Endothelial cell (in vitro differentiated cells): Measurements from ENCODE around the gene RPN2. TPM values are rescaled to one million over a fixed set of nuclear protein-coding genes. Genes with fewer than 3 reads are reported as not detected.

ENCODE experiments used
- DNase-seq: peaks from one replicate; pipeline ENCODE4 v3.0.0; 2021; ENCODE audit warnings: low spot score
- H3K27ac Mint-ChIP-seq: one replicate; pipeline ENCODE4 v1.8.0; 2021; ENCODE audit warnings: mixed read lengths, inconsistent platforms; ENCODE audit not compliant: unreplicated experiment
- H3K27me3 Mint-ChIP-seq: one replicate; pipeline ENCODE4 v1.8.0; 2021; ENCODE audit warnings: mild to moderate bottlenecking, moderate library complexity, mixed read lengths, inconsistent platforms; ENCODE audit not compliant: unreplicated experiment
- H3K36me3 Mint-ChIP-seq: one replicate; pipeline ENCODE4 v1.8.0; 2021; ENCODE audit warnings: mild to moderate bottlenecking, low read depth, mixed read lengths, inconsistent platforms; ENCODE audit not compliant: unreplicated experiment
- H3K4me1 Mint-ChIP-seq: one replicate; pipeline ENCODE4 v1.8.0; 2021; ENCODE audit warnings: mild to moderate bottlenecking, mixed read lengths, inconsistent platforms; ENCODE audit not compliant: unreplicated experiment
- H3K4me3 Mint-ChIP-seq: one replicate; pipeline ENCODE4 v1.8.0; 2021; ENCODE audit warnings: mild to moderate bottlenecking, mixed read lengths, inconsistent platforms; ENCODE audit not compliant: unreplicated experiment
- H3K9me3 Mint-ChIP-seq: one replicate; pipeline ENCODE4 v1.8.0; 2021; ENCODE audit warnings: mixed read lengths, inconsistent platforms; ENCODE audit not compliant: unreplicated experiment
- total RNA-seq: library from RNA; stranded (reverse); fragmentation: NEBNext Ultra II Directional; extraction: Animal tissue kit (Norgen Biotek cat#: 25700); gene quantifications from one replicate; pipeline ENCODE4 v1.2.1, GENCODE V29; 2021; ENCODE audit not compliant: unreplicated experiment
- TF ChIP-seq, protein P1 (sequence below): fragments of 200-600 bp; sonication (generic); IDR thresholded peaks from one replicate; pipeline ENCODE4 v1.5.0; 2021; ENCODE audit warnings: antibody characterized with exemption; ENCODE audit not compliant: unreplicated experiment

RPN2 gene
- total RNA-seq, 1 donor from 2014 or later: 187 TPM

DNA sequence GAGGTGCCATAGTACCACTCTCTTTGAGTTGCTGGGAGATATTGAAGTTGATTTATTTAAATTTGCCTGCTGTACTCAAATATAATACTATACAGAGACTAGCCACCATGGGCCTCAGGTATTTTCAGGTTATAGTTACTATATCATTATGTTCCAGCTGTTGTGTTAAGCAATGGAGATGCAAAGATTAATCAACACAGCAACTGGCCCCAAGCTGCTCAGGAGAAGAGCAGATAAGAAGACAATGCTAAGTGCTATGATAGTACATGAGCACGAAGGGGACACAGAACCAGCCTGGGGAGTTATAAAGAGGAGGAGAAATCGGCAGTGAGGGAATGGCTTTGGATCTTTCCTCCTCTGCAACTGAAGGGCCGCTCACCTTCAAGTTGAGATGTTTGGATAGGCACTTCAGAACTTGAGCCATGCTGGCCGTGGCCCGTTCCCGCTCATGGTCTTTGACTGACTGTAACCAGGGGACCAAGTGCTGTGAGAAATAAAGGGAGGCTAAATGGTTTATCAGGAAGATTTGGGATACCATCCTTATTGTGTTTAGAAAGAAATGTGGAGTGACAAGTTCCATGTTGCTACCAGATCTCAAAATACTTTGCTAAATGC is 24.3 kb upstream of the RPN2 start:
- TF ChIP-seq, protein P1, sequence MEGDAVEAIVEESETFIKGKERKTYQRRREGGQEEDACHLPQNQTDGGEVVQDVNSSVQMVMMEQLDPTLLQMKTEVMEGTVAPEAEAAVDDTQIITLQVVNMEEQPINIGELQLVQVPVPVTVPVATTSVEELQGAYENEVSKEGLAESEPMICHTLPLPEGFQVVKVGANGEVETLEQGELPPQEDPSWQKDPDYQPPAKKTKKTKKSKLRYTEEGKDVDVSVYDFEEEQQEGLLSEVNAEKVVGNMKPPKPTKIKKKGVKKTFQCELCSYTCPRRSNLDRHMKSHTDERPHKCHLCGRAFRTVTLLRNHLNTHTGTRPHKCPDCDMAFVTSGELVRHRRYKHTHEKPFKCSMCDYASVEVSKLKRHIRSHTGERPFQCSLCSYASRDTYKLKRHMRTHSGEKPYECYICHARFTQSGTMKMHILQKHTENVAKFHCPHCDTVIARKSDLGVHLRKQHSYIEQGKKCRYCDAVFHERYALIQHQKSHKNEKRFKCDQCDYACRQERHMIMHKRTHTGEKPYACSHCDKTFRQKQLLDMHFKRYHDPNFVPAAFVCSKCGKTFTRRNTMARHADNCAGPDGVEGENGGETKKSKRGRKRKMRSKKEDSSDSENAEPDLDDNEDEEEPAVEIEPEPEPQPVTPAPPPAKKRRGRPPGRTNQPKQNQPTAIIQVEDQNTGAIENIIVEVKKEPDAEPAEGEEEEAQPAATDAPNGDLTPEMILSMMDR: no peak
- Mint-ChIP-seq H3K4me3 (no peak overlapping the region), H3K27me3 (no peaks in the 10 kb centered on the region)

DNA sequence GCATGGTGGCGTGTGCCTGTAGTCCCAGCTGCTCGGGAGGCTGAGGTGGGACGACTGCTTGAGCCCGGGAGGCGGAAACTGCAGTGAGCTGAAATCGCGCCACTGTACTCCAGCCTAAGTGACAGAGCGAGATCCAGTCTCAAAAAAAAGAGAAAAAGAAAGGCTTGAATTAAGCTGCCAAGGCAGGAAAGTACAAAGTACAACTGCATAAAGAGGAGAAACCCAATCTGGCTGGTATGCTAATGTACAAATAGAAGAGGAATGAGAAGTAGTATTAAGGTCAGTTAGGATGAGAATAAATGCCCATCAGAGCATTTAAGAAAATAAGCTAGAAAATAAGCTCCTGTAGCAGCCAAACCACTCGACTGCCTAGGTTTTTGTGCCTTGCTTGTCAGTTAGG is 23.1 kb upstream of the RPN2 start:
- H3K36me3 Mint-ChIP-seq: peaks cover 4% of the 10 kb centered on the region

More for the DNA sequence above, 24.3 kb upstream of the RPN2 start:
- Mint-ChIP-seq H3K9me3 (no peaks in the 10 kb centered on the region), H3K27ac (no peak overlapping the region), H3K36me3 (peaks cover 4% of the 10 kb centered on the region), H3K4me1 (no peaks in the 10 kb centered on the region)
- no peak for DNase-seq

DNA sequence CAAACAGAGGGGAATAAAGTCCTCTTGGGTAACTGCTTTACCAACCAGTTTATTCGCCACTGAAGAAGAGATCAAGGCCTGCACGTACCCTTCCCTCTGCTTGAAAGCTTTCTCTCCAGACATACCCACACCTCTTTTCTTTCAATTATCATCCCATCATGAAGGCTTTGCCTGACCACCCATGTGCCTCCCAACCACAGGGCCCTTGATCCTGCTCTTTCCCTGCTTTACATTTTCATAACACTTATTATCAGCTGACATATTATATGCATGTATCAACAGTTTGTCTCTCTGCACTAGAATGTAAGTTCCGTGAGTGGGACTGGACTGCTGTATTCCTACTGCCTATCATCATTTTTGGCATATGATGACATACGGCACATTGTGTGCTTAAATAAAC is 20.9 kb upstream of the RPN2 start:
- DNase-seq: no peak
- Mint-ChIP-seq H3K9me3 (no peaks in the 10 kb centered on the region), H3K27ac (no peak overlapping the region), H3K4me3 (no peak overlapping the region), H3K27me3 (no peaks in the 10 kb centered on the region), H3K4me1 (no peaks in the 10 kb centered on the region), H3K36me3 (no peaks in the 10 kb centered on the region)
- TF ChIP-seq, protein P1: no peak

More for the DNA sequence above, 23.1 kb upstream of the RPN2 start:
- Mint-ChIP-seq H3K27ac (no peak overlapping the region), H3K27me3 (no peaks in the 10 kb centered on the region), H3K4me3 (no peak overlapping the region), H3K9me3 (no peaks in the 10 kb centered on the region), H3K4me1 (no peaks in the 10 kb centered on the region)
- DNase-seq: no peak
- TF ChIP-seq, protein P1: no peak

DNA sequence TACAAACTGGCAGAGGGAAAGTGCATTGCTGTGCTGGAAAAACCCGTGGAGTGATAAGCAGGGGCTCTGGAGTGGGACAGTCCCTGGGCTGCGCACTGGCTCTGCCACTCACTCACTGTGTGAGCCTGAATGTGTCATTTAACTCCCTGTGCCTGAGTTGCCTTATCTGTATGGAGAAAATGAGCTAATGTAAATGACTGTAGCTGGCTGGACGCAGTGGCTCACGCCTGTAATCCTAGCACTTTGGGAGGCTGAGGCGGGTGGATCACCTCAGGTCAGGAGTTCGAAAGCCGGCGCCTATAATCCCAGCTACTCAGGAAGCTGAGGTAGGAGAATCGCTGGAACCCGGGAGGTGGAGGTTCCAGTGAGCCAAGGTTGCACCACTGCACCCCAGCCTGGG is 18.4 kb upstream of the RPN2 start:
- TF ChIP-seq, protein P1: no peak
- Mint-ChIP-seq H3K4me1 (no peaks in the 10 kb centered on the region), H3K4me3 (no peak overlapping the region), H3K27ac (no peak overlapping the region), H3K9me3 (no peaks in the 10 kb centered on the region), H3K27me3 (no peaks in the 10 kb centered on the region), H3K36me3 (no peaks in the 10 kb centered on the region)
- no peak for DNase-seq

DNA sequence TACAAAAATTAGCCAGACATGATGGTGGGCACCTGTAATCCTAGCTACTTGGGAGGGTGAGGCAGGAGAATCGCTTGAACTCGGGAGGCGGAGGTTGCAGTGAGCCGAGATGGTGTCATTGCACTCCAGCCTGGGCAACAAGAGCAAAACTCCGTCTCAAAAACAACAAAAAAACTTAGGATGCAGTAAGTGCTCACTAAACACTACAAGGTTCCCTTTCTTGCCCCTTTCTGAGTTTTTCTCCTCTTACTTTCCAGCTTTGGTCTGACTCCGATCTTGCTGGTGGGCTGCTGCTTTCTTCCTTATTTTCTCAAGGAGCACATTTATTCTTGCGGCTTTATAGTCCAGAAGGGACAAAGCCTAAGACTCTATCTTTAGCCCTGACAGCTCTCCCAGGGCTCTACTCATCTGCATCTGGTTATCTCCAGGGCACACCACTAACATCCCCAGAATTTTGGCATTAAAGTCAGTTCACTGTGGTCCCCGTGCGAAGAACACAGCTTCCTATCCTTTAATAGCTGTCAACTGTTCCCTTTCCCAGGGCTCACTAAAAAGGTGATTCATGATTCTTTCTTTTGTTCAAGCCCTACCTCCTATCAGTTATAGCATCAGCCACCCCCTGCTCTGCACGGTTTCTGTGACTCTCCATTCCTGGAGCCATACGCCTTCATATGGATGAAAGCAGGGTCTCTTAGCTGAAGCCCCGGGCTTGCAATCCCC is 17.1 kb upstream of the RPN2 start:
- no peak overlapping the region for H3K27ac Mint-ChIP-seq
- DNase-seq: no peak
- no peaks in the 10 kb centered on the region for H3K27me3 Mint-ChIP-seq
- no peaks in the 10 kb centered on the region for H3K4me1 Mint-ChIP-seq
- no peaks in the 10 kb centered on the region for H3K9me3 Mint-ChIP-seq
- TF ChIP-seq, protein P1: no peak
- no peaks in the 10 kb centered on the region for H3K36me3 Mint-ChIP-seq
- H3K4me3 Mint-ChIP-seq: no peak overlapping the region
